ENCODE measurements around the gene DPYSL5.

DPYSL5 gene

GRCh38 chr2:26969077-26969844, 121.3 kb downstream of the DPYSL5 start:
- DNase-seq (ENCODE audit: low read depth), result no peak

GRCh38 chr2:26970244-26970927, 122.5 kb downstream of the DPYSL5 start, which contains the start of gene MAPRE3:
Gene MAPRE3, plus strand, starts transcription at chr2:26970637. Its CDS starts 51,582 bp downstream, at chr2:27022219.
- no peak for DNase-seq (ENCODE audit: low read depth)

DNA sequence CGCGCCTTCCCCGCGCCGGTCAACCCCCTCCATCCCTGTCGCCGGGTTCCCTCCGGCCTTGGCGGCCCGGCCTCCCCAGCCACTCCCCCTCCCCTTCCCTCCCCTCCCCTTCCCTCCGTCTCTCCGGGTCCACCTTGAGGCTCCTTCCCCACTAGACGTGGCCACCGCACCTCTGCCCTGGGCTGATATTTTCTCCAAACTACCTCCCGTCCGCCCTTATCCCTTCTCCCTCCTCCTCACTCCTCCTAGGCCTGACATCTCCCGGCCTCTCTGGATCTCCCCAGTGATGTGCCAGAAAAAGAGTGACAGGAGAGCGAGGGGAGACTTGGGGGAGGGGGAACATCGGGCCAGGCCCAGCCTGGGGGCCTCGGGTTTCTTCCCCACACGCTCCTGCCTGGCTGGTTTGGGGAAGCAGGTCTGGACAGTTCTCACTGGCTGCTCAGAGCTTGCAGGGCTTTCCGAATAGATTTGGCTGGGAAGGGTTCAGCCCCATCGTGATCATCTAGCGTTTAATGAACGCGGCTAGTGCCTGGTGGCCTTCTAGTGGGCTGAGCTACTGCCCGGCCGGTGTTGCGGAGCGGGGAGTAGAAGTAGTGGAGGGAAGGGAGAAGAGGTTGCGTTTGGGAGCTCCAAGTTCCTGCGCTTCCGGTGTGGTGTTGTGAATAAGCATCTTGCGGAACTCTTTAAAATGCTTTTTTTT, 123.1 kb downstream of the DPYSL5 start:
- no peak for DNase-seq (ENCODE audit: low read depth)

- DNase-seq (ENCODE audit: low read depth), result no peak
These were observed 124.2 kb downstream of the DPYSL5 start for GRCh38 chr2:26971911-26972786.

DNA sequence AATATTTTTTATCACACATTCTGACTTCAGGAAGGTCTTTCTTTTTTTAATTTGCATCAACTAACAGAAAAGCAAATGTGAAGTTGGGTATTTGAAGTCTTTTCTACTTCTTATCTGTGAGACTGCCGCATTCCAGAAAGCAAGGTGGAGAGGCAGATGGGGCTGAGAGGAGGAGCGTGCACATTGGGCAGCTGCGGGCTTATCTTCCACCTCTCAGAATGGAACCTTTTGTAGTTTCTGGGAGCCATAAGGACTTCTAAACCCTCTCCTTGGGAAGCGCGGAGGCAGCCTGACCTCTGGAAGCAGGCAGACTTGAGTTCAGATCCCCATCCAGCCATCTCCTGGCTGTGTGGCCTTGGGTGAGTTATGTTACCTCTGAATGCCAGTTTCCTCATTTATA, 126.4 kb downstream of the DPYSL5 start:
- DNase-seq (ENCODE audit: low read depth), result no peak

DNA sequence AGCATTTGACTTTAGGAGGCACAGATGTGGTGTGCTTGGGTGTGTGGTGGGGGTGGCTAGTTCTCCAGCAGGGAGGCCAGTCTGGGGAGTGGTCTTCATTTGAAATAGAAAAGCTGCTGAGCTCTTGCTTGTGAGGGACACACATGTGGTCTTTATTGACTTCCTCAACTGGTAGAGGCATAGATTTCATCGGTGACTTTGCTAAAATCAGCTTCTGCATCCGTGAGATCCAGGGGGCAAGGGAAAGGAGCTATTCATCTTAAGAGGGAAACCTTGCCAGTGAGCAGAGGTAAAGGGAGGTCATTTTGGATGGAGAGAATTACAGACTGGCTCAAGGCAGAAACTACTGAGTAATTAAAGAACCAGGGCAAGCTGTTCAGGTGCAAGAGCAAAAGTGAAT, 127.2 kb downstream of the DPYSL5 start:
- DNase-seq (ENCODE audit: low read depth), result no peak

DNA sequence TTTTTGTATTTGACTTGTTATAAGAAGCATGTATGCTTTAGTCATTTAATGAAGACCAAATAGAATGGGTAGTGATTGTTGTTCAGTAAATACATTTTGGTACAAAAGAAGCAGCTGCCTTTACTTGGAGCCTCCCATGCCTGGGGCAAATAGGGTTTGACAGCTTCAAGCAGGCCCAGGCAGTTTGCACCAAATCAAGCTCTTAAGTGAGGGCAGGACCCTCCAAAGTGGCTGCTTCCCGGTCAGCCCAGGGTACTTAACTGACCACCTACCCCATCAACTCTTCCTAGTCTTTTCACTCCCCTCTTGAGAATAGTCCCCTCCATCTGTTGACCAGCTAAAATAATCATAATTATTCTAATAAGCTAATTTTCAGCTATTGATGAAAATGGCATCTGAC, 127.7 kb downstream of the DPYSL5 start:
- DNase-seq (ENCODE audit: low read depth), result no peak

DNA sequence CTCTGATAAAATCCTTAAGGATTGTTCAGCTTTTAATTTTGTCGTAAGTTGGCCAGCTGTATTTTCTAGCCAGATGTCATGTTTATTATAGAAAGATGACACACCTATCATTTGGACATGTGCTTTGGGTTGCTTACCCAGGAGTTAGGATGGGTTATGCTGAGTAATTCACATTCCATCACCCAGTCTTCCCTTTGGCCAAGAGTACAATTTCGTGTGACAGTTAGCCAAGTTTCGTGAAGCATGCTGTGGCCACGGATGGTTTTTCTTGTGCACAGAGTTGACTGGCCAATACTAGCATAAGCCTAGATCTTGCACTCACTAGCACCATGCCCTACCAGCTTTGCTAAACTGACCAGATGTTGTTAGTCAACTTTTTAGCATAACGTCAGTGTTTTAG, 128.3 kb downstream of the DPYSL5 start:
- DNase-seq (ENCODE audit: low read depth), result no peak

GRCh38 chr2:26977012-26977411, 129.1 kb downstream of the DPYSL5 start:
- no peak for DNase-seq (ENCODE audit: low read depth)

GRCh38 chr2:26978061-26978596, 130.2 kb downstream of the DPYSL5 start:
- no peak for DNase-seq (ENCODE audit: low read depth)

- no peak for DNase-seq (ENCODE audit: low read depth)
These were observed 131.8 kb downstream of the DPYSL5 start for GRCh38 chr2:26979741-26980140.

- DNase-seq (ENCODE audit: low read depth), result no peak
These were observed 133.0 kb downstream of the DPYSL5 start for GRCh38 chr2:26980971-26981370.

GRCh38 chr2:26982102-26982742, 134.3 kb downstream of the DPYSL5 start:
- no peak for DNase-seq (ENCODE audit: low read depth)

DNA sequence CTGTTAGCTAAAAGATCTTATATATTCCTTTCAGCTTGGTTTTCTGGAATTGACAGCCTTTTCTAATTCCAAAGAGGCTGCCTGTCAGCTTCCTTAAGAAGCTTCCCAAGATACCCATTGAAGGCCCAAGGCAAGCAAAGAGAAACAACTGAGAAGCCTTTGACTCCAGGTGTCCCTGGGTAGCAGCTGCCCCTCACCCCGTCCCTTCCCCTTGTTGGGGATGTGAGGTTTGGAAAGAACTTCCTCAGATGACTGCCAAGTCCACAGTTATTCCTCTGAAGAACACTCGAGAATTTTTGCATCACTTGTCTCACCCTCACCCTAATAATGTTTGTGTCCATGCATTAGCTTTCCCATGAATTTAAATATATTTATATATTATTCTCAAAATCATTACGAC, 135.8 kb downstream of the DPYSL5 start:
- DNase-seq (ENCODE audit: low read depth), result no peak

- no peak for DNase-seq (ENCODE audit: low read depth)
These were observed 137.9 kb downstream of the DPYSL5 start for GRCh38 chr2:26985807-26986206.

- no peak for DNase-seq (ENCODE audit: low read depth)
These were observed 138.6 kb downstream of the DPYSL5 start for GRCh38 chr2:26986576-26986975.

DNA sequence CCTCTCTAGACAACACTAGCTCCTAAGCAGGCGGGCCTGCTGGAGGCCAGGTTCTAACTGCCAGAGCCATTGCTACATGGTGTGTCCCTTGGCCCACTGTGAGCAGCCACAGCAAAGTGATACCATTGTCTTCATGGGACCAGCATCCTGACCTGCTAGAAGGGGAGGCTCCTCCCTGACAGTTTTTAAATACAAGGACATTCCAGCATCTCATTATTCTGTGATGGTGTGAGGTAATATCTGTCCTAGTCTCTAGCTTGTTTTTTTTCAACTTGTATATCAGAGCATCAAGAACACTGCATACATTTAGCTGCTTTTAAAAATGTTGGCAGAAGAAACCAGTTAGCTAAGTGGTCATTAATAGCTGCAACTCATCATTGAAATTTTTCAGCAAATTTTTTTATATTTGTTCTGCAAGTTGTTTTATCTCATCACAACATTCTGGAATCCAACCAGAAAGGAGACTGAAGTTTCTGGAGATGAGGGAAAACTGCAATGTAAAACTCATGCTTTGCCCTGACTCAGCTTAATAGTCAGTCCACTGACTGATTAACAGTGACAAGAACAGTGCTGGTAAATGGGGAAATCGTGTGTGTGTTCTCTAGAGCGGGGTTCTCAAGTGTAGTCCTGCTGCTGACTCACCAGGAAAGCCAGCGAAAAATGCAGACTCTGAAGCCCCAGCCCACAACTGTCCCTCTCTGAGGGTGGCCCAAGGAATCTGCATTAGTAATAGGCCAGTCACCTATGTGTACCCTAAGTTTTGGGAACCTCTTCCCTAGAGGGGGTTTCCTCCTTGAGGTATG, 140.3 kb downstream of the DPYSL5 start:
- no peak for DNase-seq (ENCODE audit: low read depth)

DNA sequence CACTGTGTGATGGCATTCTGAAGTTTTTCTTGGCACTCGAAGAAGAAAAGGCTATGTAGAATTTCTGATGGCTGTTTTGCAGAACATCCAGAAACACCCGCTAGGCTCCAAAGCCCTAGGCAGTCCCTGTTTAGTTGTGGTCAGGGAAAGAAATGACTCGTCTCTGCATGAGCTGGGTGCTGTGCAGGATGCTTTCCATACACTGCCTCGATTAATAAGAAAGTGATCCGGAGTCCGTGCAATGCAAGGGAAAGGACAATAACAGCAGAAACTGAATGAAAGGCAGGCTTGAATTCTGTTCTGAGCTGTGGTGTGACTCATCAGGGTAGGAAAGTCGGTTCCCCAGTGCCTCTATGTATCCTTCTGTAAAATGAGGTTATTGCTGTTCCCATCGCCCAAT, 141.2 kb downstream of the DPYSL5 start:
- DNase-seq (ENCODE audit: low read depth), result no peak

GRCh38 chr2:26991717-26992116, 143.8 kb downstream of the DPYSL5 start:
- DNase-seq (ENCODE audit: low read depth), result no peak

DNA sequence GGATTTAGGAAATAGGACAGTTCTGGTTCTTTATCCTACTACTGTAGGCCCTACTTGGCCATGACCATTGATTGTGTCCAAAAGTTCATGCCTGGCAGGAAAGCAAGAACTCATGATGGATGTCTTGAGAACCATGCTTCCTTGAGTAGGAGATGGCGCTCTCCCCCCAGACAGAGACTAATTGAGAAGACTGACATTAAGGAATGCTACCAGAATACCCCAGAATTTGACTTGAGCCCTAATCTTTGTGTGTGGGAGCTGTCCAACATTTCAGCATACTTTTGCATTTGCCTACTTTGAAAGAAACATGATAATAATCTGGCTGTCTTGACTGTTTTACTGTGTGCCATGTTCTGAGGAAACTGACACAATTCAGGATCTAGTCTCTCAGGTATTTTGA, 145.8 kb downstream of the DPYSL5 start:
- DNase-seq (ENCODE audit: low read depth), result no peak

Measured in HS-27A (cell line).